HepG2 (cell line): ENCODE results near the gene MPST. TPM values are rescaled to one million over a fixed set of nuclear protein-coding genes. Genes with fewer than 3 reads are reported as not detected.

Experiments used
- ATAC-seq: fragments of 200-7000 bp; cut with Tn5 transposase; 3 replicates; pipeline ENCODE4 v1.9.1; 2020; ENCODE audit warnings: mild to moderate bottlenecking, moderate library complexity
- BruUV-seq: library from RNA; stranded (reverse); fragments of 400-500 nt; replicated peaks from 2 replicates; lab custom pipeline; 2021; lab: Mats Ljungman, UMichigan
- CTCF ChIA-PET: fragments of 300-600 bp; formaldehyde crosslinking; extraction: SDS; loops from one replicate; lab custom pipeline; 2021; ENCODE audit warnings: low total read pairs, inconsistent platforms, low intra/inter-chr PET ratio; lab: Yijun Ruan, JAX
- POLR2A ChIA-PET: fragments of 350-600 bp; sonication (Branson Sonifier 250); formaldehyde crosslinking; loops from one replicate; lab custom pipeline; 2020; ENCODE audit warnings: antibody characterized with exemption, inconsistent platforms; lab: Yijun Ruan, JAX
- DNase-seq: peaks from one replicate; pipeline ENCODE4 v3.0.0-alpha.2; 2015; ENCODE audit warnings: low spot score
- FAIRE-seq: peaks from 3 replicates; lab custom pipeline; 2011; peaks lifted over from hg19 to GRCh38; lab: Jason Lieb, UNC
- H2AFZ ChIP-seq: one replicate; pipeline ENCODE4 v1.6.1; 2011; ENCODE audit warnings: low read length, inconsistent platforms
- H3K27ac ChIP-seq: fragments of 300-600 bp; 3 replicates; pipeline ENCODE4 v1.8.0; 2011; ENCODE audit warnings: mixed run types, mild to moderate bottlenecking, mixed read lengths, low read length, inconsistent platforms; ENCODE audit not compliant: insufficient read depth; ENCODE audit errors: extremely low read length
- H3K27me3 ChIP-seq, 2 experiments: fragments of 200-600 bp in 1 of 2; 2 replicates in 1 of 2; 3 replicates in 1 of 2; pipeline versions ENCODE4 v1.6.0 to v1.8.0; 2011; ENCODE audit warnings: low read length in 2 of 2, mild to moderate bottlenecking in 2 of 2, moderate library complexity in 2 of 2, inconsistent platforms in 1 of 2; ENCODE audit not compliant: insufficient read depth in 2 of 2, control insufficient read depth in 1 of 2
- H3K36me3 ChIP-seq, 2 experiments: fragments of 200-600 bp in 1 of 2; replicated peaks in 1 of 2; 2 replicates in 1 of 2; 3 replicates in 1 of 2; pipeline versions ENCODE4 v1.5.1 to v1.8.0; 2011; ENCODE audit warnings: low read length in 2 of 2, inconsistent platforms in 1 of 2; ENCODE audit not compliant: insufficient read depth in 2 of 2, control insufficient read depth in 1 of 2
- H3K4me1 ChIP-seq: 2 replicates; pipeline ENCODE4 v1.5.1; 2012; ENCODE audit warnings: low read length, inconsistent platforms; ENCODE audit not compliant: insufficient read depth
- H3K4me2 ChIP-seq: 2 replicates; pipeline ENCODE4 v1.6.0; 2011; ENCODE audit warnings: low read depth, low read length, inconsistent platforms
- H3K4me3 ChIP-seq, 3 experiments: fragments of 200-600 bp in 1 of 3; sonication (generic), shearing (Covaris generic) in 1 of 3; replicated peaks in 1 of 3; 2 replicates each; pipeline ENCODE4 v1.5.1; 2011 to 2016; ENCODE audit warnings: low read length in 3 of 3, inconsistent platforms in 2 of 3, low read depth in 2 of 3, mild to moderate bottlenecking in 2 of 3, control low read depth in 1 of 3, mixed read lengths in 1 of 3; ENCODE audit not compliant: insufficient read depth in 1 of 3
- H3K79me2 ChIP-seq: one replicate; pipeline ENCODE4 v1.6.1; 2011; ENCODE audit warnings: low read length, inconsistent platforms; ENCODE audit not compliant: insufficient read depth
- H3K9ac ChIP-seq: 2 replicates; pipeline ENCODE4 v1.6.0; 2011; ENCODE audit warnings: mild to moderate bottlenecking, low read depth, low read length, inconsistent platforms; ENCODE audit not compliant: insufficient read depth
- H3K9me3 ChIP-seq: 2 replicates; pipeline ENCODE4 v1.5.1; 2012; ENCODE audit warnings: mild to moderate bottlenecking, low read length
- H4K20me1 ChIP-seq: 2 replicates; pipeline ENCODE4 v1.6.0; 2011; ENCODE audit warnings: inconsistent platforms, mild to moderate bottlenecking, low read length, moderate library complexity; ENCODE audit not compliant: insufficient read depth
- FOXK2 ChIP-seq: fragments of 450-650 bp; IDR thresholded peaks from 2 replicates; pipeline ENCODE4 v1.6.1; 2016
- ZNF296 ChIP-seq: sonication (generic); formaldehyde crosslinking; conservative IDR thresholded peaks from 2 replicates; pipeline ENCODE4 v1.5.0; 2020; ENCODE audit warnings: mild to moderate bottlenecking, missing genetic modification reagents
- ZNF782 ChIP-seq: sonication (generic); formaldehyde crosslinking; IDR thresholded peaks from 2 replicates; pipeline ENCODE4 v1.4.0; 2020; ENCODE audit warnings: missing genetic modification reagents, mild to moderate bottlenecking, borderline replicate concordance
- WGBS: methylation state at CpG from one replicate; pipeline ENCODE4 v1.1.6; 2017; ENCODE audit warnings: low lambda C conversion rate; 5-methylcytosine and 5-hydroxymethylcytosine counted together
- in situ Hi-C: cut with HindIII; loops from 2 replicates; pipeline ENCODE4 v1.10.0; 2017; ENCODE audit warnings: low pct_unique_long_range_greater_than_20kb; ENCODE audit not compliant: extremely low pct_ligation_motif_present
- intact Hi-C: fragments of 100-400 bp; cut with micrococcal nuclease; formaldehyde crosslinking; loops from one replicate; pipeline ENCODE4 v1.10.0; 2022; ENCODE audit not compliant: unreplicated experiment
- polyA plus RNA-seq, 8 experiments: library from polyadenylated mRNA; depleted of rRNA in 3 of 8; stranded (reverse) in 7 of 8; unstranded in 1 of 8; fragments of >200 nt; fragmentation: Illumina TruSeq in 4 of 8; extraction: Trizol in 4 of 8; gene quantifications; 2 replicates each; pipeline versions ENCODE4 v1.2.1 to v1.2.3, GENCODE V29; 2011 to 2016; ENCODE audit warnings: low read depth in 4 of 8, missing spikeins in 1 of 8, mixed read lengths in 1 of 8; ENCODE audit not compliant: insufficient read depth in 1 of 8
- total RNA-seq, 5 experiments: library from RNA; depleted of rRNA; stranded (reverse); fragments of >200 nt; fragmentation: Illumina TruSeq; extraction: Trizol; gene quantifications; 2 replicates each; pipeline ENCODE4 v1.2.3, GENCODE V29; 2016; ENCODE audit warnings: low read depth in 1 of 5
- TF ChIP-seq, protein P1 (sequence below), 2 experiments: fragments of 450-650 bp in 1 of 2; sonication (generic) in 1 of 2; formaldehyde crosslinking in 1 of 2; IDR thresholded peaks; 2 replicates each; pipeline versions ENCODE4 v1.6.1 to v1.8.0; 2016 to 2022; ENCODE audit warnings: antibody characterized with exemption in 1 of 2, mild to moderate bottlenecking in 1 of 2, missing genetic modification reagents in 1 of 2

MPST gene
- total and polyA plus RNA-seq, 2 of the 13 experiments (the other 11 are each of a cell fraction or from before 2014, with no cell fraction given): 133 to 141 TPM

DNA sequence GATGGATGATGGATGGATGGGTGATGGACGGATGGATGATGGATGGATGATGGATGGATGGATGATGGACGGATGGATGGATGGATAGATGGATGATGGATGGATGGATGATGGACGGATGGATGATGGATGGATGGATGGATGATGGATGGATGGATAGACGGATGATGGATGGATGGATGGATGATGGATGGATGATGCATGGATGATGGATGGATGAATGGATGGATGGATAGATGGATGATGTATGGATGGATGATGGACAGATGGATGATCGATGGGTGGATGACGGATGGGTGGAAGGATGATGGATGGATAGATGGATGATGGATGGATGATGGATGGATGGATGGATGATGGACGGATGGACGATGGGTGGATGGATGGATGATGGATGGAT, 53.1 kb downstream of the MPST start:
- FAIRE-seq (no peak), ATAC-seq (no peak), DNase-seq (no peak)
- BruUV-seq: no TSS peak
- H3K4me3 ChIP-seq: no peak overlapping the region
- POLR2A ChIA-PET: no interaction called here
- no peak overlapping the region for H2AFZ ChIP-seq
- H3K27me3 ChIP-seq: no peaks in the 10 kb centered on the region
- H3K9ac ChIP-seq: no peak overlapping the region
- H3K27ac ChIP-seq: no peak overlapping the region
- TF ChIP-seq FOXK2 (0 out of 2 replicates have a peak, but pooled peaks have one; percentile 14), ZNF296 (CRISPR knock-in tag) (no peak), ZNF782 (no peak)
- TF ChIP-seq, protein P1, sequence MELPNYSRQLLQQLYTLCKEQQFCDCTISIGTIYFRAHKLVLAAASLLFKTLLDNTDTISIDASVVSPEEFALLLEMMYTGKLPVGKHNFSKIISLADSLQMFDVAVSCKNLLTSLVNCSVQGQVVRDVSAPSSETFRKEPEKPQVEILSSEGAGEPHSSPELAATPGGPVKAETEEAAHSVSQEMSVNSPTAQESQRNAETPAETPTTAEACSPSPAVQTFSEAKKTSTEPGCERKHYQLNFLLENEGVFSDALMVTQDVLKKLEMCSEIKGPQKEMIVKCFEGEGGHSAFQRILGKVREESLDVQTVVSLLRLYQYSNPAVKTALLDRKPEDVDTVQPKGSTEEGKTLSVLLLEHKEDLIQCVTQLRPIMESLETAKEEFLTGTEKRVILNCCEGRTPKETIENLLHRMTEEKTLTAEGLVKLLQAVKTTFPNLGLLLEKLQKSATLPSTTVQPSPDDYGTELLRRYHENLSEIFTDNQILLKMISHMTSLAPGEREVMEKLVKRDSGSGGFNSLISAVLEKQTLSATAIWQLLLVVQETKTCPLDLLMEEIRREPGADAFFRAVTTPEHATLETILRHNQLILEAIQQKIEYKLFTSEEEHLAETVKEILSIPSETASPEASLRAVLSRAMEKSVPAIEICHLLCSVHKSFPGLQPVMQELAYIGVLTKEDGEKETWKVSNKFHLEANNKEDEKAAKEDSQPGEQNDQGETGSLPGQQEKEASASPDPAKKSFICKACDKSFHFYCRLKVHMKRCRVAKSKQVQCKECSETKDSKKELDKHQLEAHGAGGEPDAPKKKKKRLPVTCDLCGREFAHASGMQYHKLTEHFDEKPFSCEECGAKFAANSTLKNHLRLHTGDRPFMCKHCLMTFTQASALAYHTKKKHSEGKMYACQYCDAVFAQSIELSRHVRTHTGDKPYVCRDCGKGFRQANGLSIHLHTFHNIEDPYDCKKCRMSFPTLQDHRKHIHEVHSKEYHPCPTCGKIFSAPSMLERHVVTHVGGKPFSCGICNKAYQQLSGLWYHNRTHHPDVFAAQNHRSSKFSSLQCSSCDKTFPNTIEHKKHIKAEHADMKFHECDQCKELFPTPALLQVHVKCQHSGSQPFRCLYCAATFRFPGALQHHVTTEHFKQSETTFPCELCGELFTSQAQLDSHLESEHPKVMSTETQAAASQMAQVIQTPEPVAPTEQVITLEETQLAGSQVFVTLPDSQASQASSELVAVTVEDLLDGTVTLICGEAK (IDR thresholded peaks at IDR 0.05): no peak
- TF ChIP-seq, protein P1 (CRISPR knock-in tag; IDR thresholded peaks at IDR 0.05): no peak
- CTCF ChIA-PET: no interaction called here
- in situ Hi-C loops: no loop called here
- intact Hi-C loops: no loop called here
- H3K36me3 ChIP-seq: no peaks in the 10 kb centered on the region
- 88% methylated on average over 8 of the region's 8 CpGs for WGBS
- H3K9me3 ChIP-seq: peaks cover 11% of the 10 kb centered on the region; the same call in 1 of the 2 replicates
- no peak overlapping the region for H3K4me2 ChIP-seq
- H3K4me1 ChIP-seq: peaks cover 17% of the 10 kb centered on the region; the same call in 1 of the 2 replicates
- no peaks in the 10 kb centered on the region for H3K79me2 ChIP-seq
- H4K20me1 ChIP-seq: no peaks in the 10 kb centered on the region
